ENCODE results near the gene ARIH2.

ARIH2 gene

GRCh38 chr3:49015765-49016164 lies 97.1 kb downstream of the ARIH2 start:
- no peak for DNase-seq (ENCODE audit: low read depth)
- no peak for TF ChIP-seq CTCF (IDR thresholded peaks at IDR 0.05; ENCODE audit: control insufficient read depth, extremely low read depth, insufficient read depth)
- no peak overlapping the region for H3K4me3 ChIP-seq (ENCODE audit: low read depth, low read length)

- TF ChIP-seq CTCF (IDR thresholded peaks at IDR 0.05; ENCODE audit: control insufficient read depth, extremely low read depth, insufficient read depth): no peak
- H3K4me3 ChIP-seq (ENCODE audit: low read depth, low read length): peak overlapping the region; percentile 74
- DNase-seq (ENCODE audit: low read depth): no peak
Observed at GRCh38 chr3:49016414-49017228, 98.0 kb downstream of the ARIH2 start.

- H3K4me3 ChIP-seq (ENCODE audit: low read depth, low read length): peak overlapping the region; percentile 74
- TF ChIP-seq CTCF (IDR thresholded peaks at IDR 0.05; ENCODE audit: control insufficient read depth, extremely low read depth, insufficient read depth): no peak
- DNase-seq (ENCODE audit: low read depth): no peak
Observed at GRCh38 chr3:49017229-49017970, 98.8 kb downstream of the ARIH2 start.

GRCh38 chr3:49017971-49018706 lies 99.5 kb downstream of the ARIH2 start, which contains the start of gene DALRD3:
Gene DALRD3 (minus strand): TSS chr3:49018580. CDS start chr3:49018564, 16 bp downstream.
- TF ChIP-seq CTCF (IDR thresholded peaks at IDR 0.05; ENCODE audit: control insufficient read depth, extremely low read depth, insufficient read depth): no peak
- no peak for DNase-seq (ENCODE audit: low read depth)
- H3K4me3 ChIP-seq (ENCODE audit: low read depth, low read length): peak within 1 kb of the TSS; percentile 74

GRCh38 chr3:49018707-49019006 lies 100.0 kb downstream of the ARIH2 start:
- peak overlapping the region; percentile 74 for H3K4me3 ChIP-seq (ENCODE audit: low read depth, low read length)
- no peak for TF ChIP-seq CTCF (IDR thresholded peaks at IDR 0.05; ENCODE audit: control insufficient read depth, extremely low read depth, insufficient read depth)
- no peak for DNase-seq (ENCODE audit: low read depth)

GRCh38 chr3:49019941-49020329 lies 101.3 kb downstream of the ARIH2 start:
- peak overlapping the region; percentile 92 for H3K4me3 ChIP-seq (ENCODE audit: low read depth, low read length)
- TF ChIP-seq CTCF (IDR thresholded peaks at IDR 0.05; ENCODE audit: control insufficient read depth, extremely low read depth, insufficient read depth): no peak
- no peak for DNase-seq (ENCODE audit: low read depth)
